Measurements from ENCODE around the gene VIL1. TPM values are rescaled to one million over a fixed set of nuclear protein-coding genes. Genes with fewer than 3 reads are reported as not detected.

Gene VIL1
- total RNA-seq, 1 experiment from 2014 or later = 3.0 TPM

GRCh38 chr2:218471982-218472381 lies 53.1 kb downstream of the VIL1 start:
- TF ChIP-seq, protein P1, sequence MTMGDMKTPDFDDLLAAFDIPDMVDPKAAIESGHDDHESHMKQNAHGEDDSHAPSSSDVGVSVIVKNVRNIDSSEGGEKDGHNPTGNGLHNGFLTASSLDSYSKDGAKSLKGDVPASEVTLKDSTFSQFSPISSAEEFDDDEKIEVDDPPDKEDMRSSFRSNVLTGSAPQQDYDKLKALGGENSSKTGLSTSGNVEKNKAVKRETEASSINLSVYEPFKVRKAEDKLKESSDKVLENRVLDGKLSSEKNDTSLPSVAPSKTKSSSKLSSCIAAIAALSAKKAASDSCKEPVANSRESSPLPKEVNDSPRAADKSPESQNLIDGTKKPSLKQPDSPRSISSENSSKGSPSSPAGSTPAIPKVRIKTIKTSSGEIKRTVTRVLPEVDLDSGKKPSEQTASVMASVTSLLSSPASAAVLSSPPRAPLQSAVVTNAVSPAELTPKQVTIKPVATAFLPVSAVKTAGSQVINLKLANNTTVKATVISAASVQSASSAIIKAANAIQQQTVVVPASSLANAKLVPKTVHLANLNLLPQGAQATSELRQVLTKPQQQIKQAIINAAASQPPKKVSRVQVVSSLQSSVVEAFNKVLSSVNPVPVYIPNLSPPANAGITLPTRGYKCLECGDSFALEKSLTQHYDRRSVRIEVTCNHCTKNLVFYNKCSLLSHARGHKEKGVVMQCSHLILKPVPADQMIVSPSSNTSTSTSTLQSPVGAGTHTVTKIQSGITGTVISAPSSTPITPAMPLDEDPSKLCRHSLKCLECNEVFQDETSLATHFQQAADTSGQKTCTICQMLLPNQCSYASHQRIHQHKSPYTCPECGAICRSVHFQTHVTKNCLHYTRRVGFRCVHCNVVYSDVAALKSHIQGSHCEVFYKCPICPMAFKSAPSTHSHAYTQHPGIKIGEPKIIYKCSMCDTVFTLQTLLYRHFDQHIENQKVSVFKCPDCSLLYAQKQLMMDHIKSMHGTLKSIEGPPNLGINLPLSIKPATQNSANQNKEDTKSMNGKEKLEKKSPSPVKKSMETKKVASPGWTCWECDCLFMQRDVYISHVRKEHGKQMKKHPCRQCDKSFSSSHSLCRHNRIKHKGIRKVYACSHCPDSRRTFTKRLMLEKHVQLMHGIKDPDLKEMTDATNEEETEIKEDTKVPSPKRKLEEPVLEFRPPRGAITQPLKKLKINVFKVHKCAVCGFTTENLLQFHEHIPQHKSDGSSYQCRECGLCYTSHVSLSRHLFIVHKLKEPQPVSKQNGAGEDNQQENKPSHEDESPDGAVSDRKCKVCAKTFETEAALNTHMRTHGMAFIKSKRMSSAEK (CRISPR knock-in tag; IDR thresholded peaks at IDR 0.05; ENCODE audit: borderline replicate concordance) = no peak
- TF ChIP-seq NFE2L1 (CRISPR knock-in tag; IDR thresholded peaks at IDR 0.05) (no peak), SMAD4 (CRISPR knock-in tag; IDR thresholded peaks at IDR 0.05) (no peak), ZBTB21 (CRISPR knock-in tag; IDR thresholded peaks at IDR 0.05; ENCODE audit: borderline replicate concordance) (no peak), RELA (CRISPR knock-in tag; IDR thresholded peaks at IDR 0.05; ENCODE audit: borderline replicate concordance) (no peak)
- TF ChIP-seq, protein P2, sequence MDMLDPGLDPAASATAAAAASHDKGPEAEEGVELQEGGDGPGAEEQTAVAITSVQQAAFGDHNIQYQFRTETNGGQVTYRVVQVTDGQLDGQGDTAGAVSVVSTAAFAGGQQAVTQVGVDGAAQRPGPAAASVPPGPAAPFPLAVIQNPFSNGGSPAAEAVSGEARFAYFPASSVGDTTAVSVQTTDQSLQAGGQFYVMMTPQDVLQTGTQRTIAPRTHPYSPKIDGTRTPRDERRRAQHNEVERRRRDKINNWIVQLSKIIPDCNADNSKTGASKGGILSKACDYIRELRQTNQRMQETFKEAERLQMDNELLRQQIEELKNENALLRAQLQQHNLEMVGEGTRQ (CRISPR knock-in tag; IDR thresholded peaks at IDR 0.05) = no peak
- H3K27me3 Mint-ChIP-seq (ENCODE audit: low read depth) = no peaks in the 10 kb centered on the region
- H3K27ac Mint-ChIP-seq = no peak overlapping the region
- peaks cover 35% of the 10 kb centered on the region for H3K36me3 Mint-ChIP-seq
- ATAC-seq = no peak
- ChIA-PET POLR2A (no interaction called here), CTCF (interaction anchor here (0.6 kb wide), 1 partner anchor 8 kb away, joined by 3 read pairs; no protein-coding TSS in a partner anchor)
- no peak for DNase-seq (ENCODE audit: low spot score)
- H3K4me1 Mint-ChIP-seq = no peaks in the 10 kb centered on the region
- H3K9me3 Mint-ChIP-seq = no peaks in the 10 kb centered on the region
- no peak overlapping the region for H3K4me3 Mint-ChIP-seq

- H3K36me3 Mint-ChIP-seq = peaks cover 35% of the 10 kb centered on the region
- H3K27ac Mint-ChIP-seq = no peak overlapping the region
- H3K27me3 Mint-ChIP-seq (ENCODE audit: low read depth) = no peaks in the 10 kb centered on the region
- ChIA-PET CTCF (no interaction called here), POLR2A (no interaction called here)
- TF ChIP-seq FOXK1 (CRISPR knock-in tag; IDR thresholded peaks at IDR 0.05) (no peak), RORB (CRISPR knock-in tag; IDR thresholded peaks at IDR 0.05) (no peak)
- TF ChIP-seq, protein P3, sequence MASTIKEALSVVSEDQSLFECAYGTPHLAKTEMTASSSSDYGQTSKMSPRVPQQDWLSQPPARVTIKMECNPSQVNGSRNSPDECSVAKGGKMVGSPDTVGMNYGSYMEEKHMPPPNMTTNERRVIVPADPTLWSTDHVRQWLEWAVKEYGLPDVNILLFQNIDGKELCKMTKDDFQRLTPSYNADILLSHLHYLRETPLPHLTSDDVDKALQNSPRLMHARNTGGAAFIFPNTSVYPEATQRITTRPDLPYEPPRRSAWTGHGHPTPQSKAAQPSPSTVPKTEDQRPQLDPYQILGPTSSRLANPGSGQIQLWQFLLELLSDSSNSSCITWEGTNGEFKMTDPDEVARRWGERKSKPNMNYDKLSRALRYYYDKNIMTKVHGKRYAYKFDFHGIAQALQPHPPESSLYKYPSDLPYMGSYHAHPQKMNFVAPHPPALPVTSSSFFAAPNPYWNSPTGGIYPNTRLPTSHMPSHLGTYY (CRISPR knock-in tag; IDR thresholded peaks at IDR 0.05) = no peak
- DNase-seq (ENCODE audit: low spot score) (no peak), ATAC-seq (no peak)
- no peak overlapping the region for H3K4me3 Mint-ChIP-seq
- no peaks in the 10 kb centered on the region for H3K9me3 Mint-ChIP-seq
- no peaks in the 10 kb centered on the region for H3K4me1 Mint-ChIP-seq
Observed at GRCh38 chr2:218472988-218473387, 54.1 kb downstream of the VIL1 start.

GRCh38 chr2:218474527-218474926 lies 55.6 kb downstream of the VIL1 start:
- no peak overlapping the region for H3K4me3 Mint-ChIP-seq
- no peak overlapping the region for H3K27ac Mint-ChIP-seq
- H3K27me3 Mint-ChIP-seq (ENCODE audit: low read depth) = no peaks in the 10 kb centered on the region
- H3K9me3 Mint-ChIP-seq = no peaks in the 10 kb centered on the region
- ChIA-PET POLR2A (no interaction called here), CTCF (no interaction called here)
- TF ChIP-seq GTF2I (CRISPR knock-in tag; conservative IDR thresholded peaks at IDR 0.05) (no peak), ZBTB21 (CRISPR knock-in tag; IDR thresholded peaks at IDR 0.05; ENCODE audit: borderline replicate concordance) (no peak), JUN (CRISPR knock-in tag; IDR thresholded peaks at IDR 0.05) (no peak)
- TF ChIP-seq, protein P4, sequence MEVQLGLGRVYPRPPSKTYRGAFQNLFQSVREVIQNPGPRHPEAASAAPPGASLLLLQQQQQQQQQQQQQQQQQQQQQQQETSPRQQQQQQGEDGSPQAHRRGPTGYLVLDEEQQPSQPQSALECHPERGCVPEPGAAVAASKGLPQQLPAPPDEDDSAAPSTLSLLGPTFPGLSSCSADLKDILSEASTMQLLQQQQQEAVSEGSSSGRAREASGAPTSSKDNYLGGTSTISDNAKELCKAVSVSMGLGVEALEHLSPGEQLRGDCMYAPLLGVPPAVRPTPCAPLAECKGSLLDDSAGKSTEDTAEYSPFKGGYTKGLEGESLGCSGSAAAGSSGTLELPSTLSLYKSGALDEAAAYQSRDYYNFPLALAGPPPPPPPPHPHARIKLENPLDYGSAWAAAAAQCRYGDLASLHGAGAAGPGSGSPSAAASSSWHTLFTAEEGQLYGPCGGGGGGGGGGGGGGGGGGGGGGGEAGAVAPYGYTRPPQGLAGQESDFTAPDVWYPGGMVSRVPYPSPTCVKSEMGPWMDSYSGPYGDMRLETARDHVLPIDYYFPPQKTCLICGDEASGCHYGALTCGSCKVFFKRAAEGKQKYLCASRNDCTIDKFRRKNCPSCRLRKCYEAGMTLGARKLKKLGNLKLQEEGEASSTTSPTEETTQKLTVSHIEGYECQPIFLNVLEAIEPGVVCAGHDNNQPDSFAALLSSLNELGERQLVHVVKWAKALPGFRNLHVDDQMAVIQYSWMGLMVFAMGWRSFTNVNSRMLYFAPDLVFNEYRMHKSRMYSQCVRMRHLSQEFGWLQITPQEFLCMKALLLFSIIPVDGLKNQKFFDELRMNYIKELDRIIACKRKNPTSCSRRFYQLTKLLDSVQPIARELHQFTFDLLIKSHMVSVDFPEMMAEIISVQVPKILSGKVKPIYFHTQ (CRISPR knock-in tag; IDR thresholded peaks at IDR 0.05) = no peak
- H3K4me1 Mint-ChIP-seq = no peaks in the 10 kb centered on the region
- peaks cover 34% of the 10 kb centered on the region for H3K36me3 Mint-ChIP-seq
- ATAC-seq (no peak), DNase-seq (ENCODE audit: low spot score) (no peak)
